NCI-H1436 treated with DMSO at 0.1 percent for 48 hours (cell line): ENCODE results near the gene GRB7.
"Not testable (repeated sequence)": the region's sequence is repeated elsewhere in the genome, so short reads cannot be mapped to it uniquely, and the experiment has no call there.

Experiments used
- DNase-seq: peaks from one replicate; lab custom pipeline; 2025; lab: John Stamatoyannopoulos, UW

Gene GRB7

GRCh38 chr17:39737760-39738567 lies at the start of gene GRB7:
Gene GRB7, plus strand, starts transcription at chr17:39737938. Its CDS starts 4,364 bp downstream, at chr17:39742302.
- DNase-seq, result peak; percentile 38

GRCh38 chr17:39688475-39688835 lies 49.3 kb upstream of the GRB7 start:
- no peak for DNase-seq

- DNase-seq, result no peak
Observed at GRCh38 chr17:39688945-39689344, 48.8 kb upstream of the GRB7 start.

GRCh38 chr17:39694593-39694992 lies 43.1 kb upstream of the GRB7 start:
- DNase-seq, result no peak

GRCh38 chr17:39695089-39695474 lies 42.7 kb upstream of the GRB7 start:
- DNase-seq, result no peak

GRCh38 chr17:39696731-39697130 lies 41.0 kb upstream of the GRB7 start:
- DNase-seq, result no peak

- no peak for DNase-seq
Observed at GRCh38 chr17:39697961-39698360, 39.8 kb upstream of the GRB7 start.

GRCh38 chr17:39699157-39699817 lies 38.5 kb upstream of the GRB7 start:
- DNase-seq, result not testable (repeated sequence)

- no peak for DNase-seq
Observed at GRCh38 chr17:39699818-39700147, 38.0 kb upstream of the GRB7 start, which contains the start of gene ERBB2. Gene ERBB2, plus strand, starts transcription at chr17:39700064. Its CDS starts 175 bp downstream, at chr17:39700239.

GRCh38 chr17:39700148-39700987 lies 37.4 kb upstream of the GRB7 start:
- no peak for DNase-seq

- DNase-seq, result no peak
Observed at GRCh38 chr17:39701012-39701783, 36.5 kb upstream of the GRB7 start.

- no peak for DNase-seq
Observed at GRCh38 chr17:39701784-39702422, 35.8 kb upstream of the GRB7 start.

- DNase-seq, result no peak
Observed at GRCh38 chr17:39702901-39703893, 34.5 kb upstream of the GRB7 start.

- no peak for DNase-seq
Observed at GRCh38 chr17:39703913-39704312, 33.8 kb upstream of the GRB7 start.

GRCh38 chr17:39704821-39705551 lies 32.8 kb upstream of the GRB7 start:
- no peak for DNase-seq

GRCh38 chr17:39705786-39706348 lies 31.9 kb upstream of the GRB7 start:
- no peak for DNase-seq

- DNase-seq, result no peak
Observed at GRCh38 chr17:39706383-39706782, 31.4 kb upstream of the GRB7 start.

GRCh38 chr17:39706921-39707337 lies 30.8 kb upstream of the GRB7 start:
- DNase-seq, result no peak
